K562 (cell line): ENCODE data around the gene TCF3. TPM values are rescaled to one million over a fixed set of nuclear protein-coding genes. Genes with fewer than 3 reads are reported as not detected.

Experiments
- ATAC-seq: fragments of 200-7000 bp; cut with Tn5 transposase; 3 replicates; pipeline ENCODE4 v1.9.1; 2020; ENCODE audit warnings: moderate library complexity
- BruUV-seq: library from RNA; stranded (reverse); fragments of 400-500 nt; replicated peaks from 2 replicates; lab custom pipeline; 2021; lab: Mats Ljungman, UMichigan
- CTCF ChIA-PET: fragments of 300-600 bp; formaldehyde crosslinking; extraction: SDS; loops from one replicate; lab custom pipeline; 2021; ENCODE audit warnings: low intra/inter-chr PET ratio; lab: Yijun Ruan, JAX
- POLR2A ChIA-PET: fragments of 300-600, 350-650 bp; sonication (Branson Sonifier 250); formaldehyde crosslinking; extraction: SDS; loops from one replicate; lab custom pipeline; 2021; ENCODE audit warnings: antibody characterized with exemption, inconsistent platforms; lab: Yijun Ruan, JAX
- DNase-seq, 4 experiments: peaks; one replicate each; pipeline versions ENCODE4 v3.0.0 to v3.0.0-alpha.2; 2011 to 2018; ENCODE audit warnings: low spot score in 3 of 4, mixed read lengths in 3 of 4; ENCODE audit errors: extremely low read depth in 1 of 4
- FAIRE-seq: peaks from 2 replicates; lab custom pipeline; 2011; peaks lifted over from hg19 to GRCh38; lab: Jason Lieb, UNC
- H2AFZ ChIP-seq: 2 replicates; pipeline ENCODE4 v1.6.0; 2011; ENCODE audit warnings: low read depth, low read length, control low read depth, inconsistent platforms
- H3K27ac ChIP-seq: fragments of 200-600 bp; 3 replicates; pipeline ENCODE4 v1.8.0; 2011; ENCODE audit warnings: low read depth, mild to moderate bottlenecking, control low read depth, inconsistent platforms, low read length, moderate library complexity, mixed read lengths; ENCODE audit errors: extremely low read depth
- H3K27me3 ChIP-seq, 2 experiments: fragments of 300-600 bp in 1 of 2; 2 replicates in 1 of 2; 3 replicates in 1 of 2; pipeline versions ENCODE4 v1.6.0 to v1.8.0; 2011; ENCODE audit warnings: inconsistent platforms in 2 of 2, low read length in 2 of 2, mild to moderate bottlenecking in 1 of 2, mixed read lengths in 1 of 2, moderate library complexity in 1 of 2; ENCODE audit not compliant: control insufficient read depth in 2 of 2, insufficient read depth in 2 of 2
- H3K36me3 ChIP-seq: fragments of 300-600 bp; 3 replicates; pipeline ENCODE4 v1.8.0; 2011; ENCODE audit warnings: mild to moderate bottlenecking, low read length, inconsistent platforms; ENCODE audit not compliant: control insufficient read depth, insufficient read depth
- H3K4me1 ChIP-seq, 2 experiments: fragments of 200-600 bp in 1 of 2; replicated peaks in 1 of 2; 2 replicates in 1 of 2; 3 replicates in 1 of 2; pipeline versions ENCODE4 v1.5.1 to v1.8.0; 2011; ENCODE audit warnings: inconsistent platforms in 2 of 2, low read length in 2 of 2, mild to moderate bottlenecking in 1 of 2, mixed read lengths in 1 of 2, moderate library complexity in 1 of 2; ENCODE audit not compliant: control insufficient read depth in 2 of 2, insufficient read depth in 2 of 2
- H3K4me2 ChIP-seq: 2 replicates; pipeline ENCODE4 v1.6.1; 2011; ENCODE audit warnings: low read length, control low read depth, inconsistent platforms, mixed read lengths; ENCODE audit not compliant: insufficient read depth
- H3K4me3 ChIP-seq: fragments of 200-600 bp; sonication (generic), shearing (Covaris generic); 2 replicates; pipeline ENCODE4 v1.5.1; 2016; ENCODE audit warnings: control low read depth, inconsistent platforms
- H3K79me2 ChIP-seq: fragments of 200-600 bp; 3 replicates; pipeline ENCODE4 v1.8.0; 2011; ENCODE audit warnings: low read length, inconsistent platforms; ENCODE audit not compliant: control insufficient read depth, insufficient read depth
- H3K9ac ChIP-seq, 2 experiments: 2 replicates each; pipeline versions ENCODE4 v1.6.0 to v1.6.1; 2011; ENCODE audit warnings: low read depth in 2 of 2, low read length in 2 of 2, control low read depth in 1 of 2, inconsistent platforms in 1 of 2, mild to moderate bottlenecking in 1 of 2, mixed read lengths in 1 of 2; ENCODE audit not compliant: insufficient read depth in 1 of 2
- H3K9me1 ChIP-seq: one replicate; pipeline ENCODE4 v1.6.0; 2011; ENCODE audit warnings: inconsistent platforms, mild to moderate bottlenecking, low read length, moderate library complexity; ENCODE audit not compliant: control insufficient read depth, insufficient read depth
- H3K9me3 ChIP-seq: replicated peaks from 2 replicates; pipeline ENCODE4 v1.5.1; 2011; ENCODE audit warnings: low read depth, low read length, inconsistent platforms; ENCODE audit not compliant: control insufficient read depth, insufficient read depth
- H4K20me1 ChIP-seq: replicated peaks from 2 replicates; pipeline ENCODE4 v1.6.1; 2011; ENCODE audit warnings: low read length, inconsistent platforms, mixed read lengths; ENCODE audit not compliant: control insufficient read depth, insufficient read depth
- ETS1 ChIP-seq: conservative IDR thresholded peaks from 2 replicates; pipeline ENCODE4 v1.6.1; 2011; ENCODE audit warnings: low read depth, mild to moderate bottlenecking, low read length; ENCODE audit not compliant: control insufficient read depth
- MTA3 ChIP-seq: fragments of 450-650 bp; formaldehyde crosslinking; IDR thresholded peaks from 2 replicates; pipeline ENCODE4 v1.6.1; 2017; ENCODE audit warnings: mild to moderate bottlenecking, borderline replicate concordance
- POLR2G ChIP-seq: fragments of 200-400 bp; formaldehyde crosslinking; IDR thresholded peaks from 2 replicates; pipeline ENCODE4 v1.6.1; 2017; ENCODE audit warnings: low read depth, mild to moderate bottlenecking, antibody characterized with exemption, low read length, moderate library complexity
- RBFOX2 ChIP-seq: fragments of 200-400 bp; formaldehyde crosslinking; IDR thresholded peaks from 2 replicates; pipeline ENCODE4 v1.6.1; 2017; ENCODE audit warnings: low read depth, mild to moderate bottlenecking, low read length, moderate library complexity
- RBM39 ChIP-seq: fragments of 200-400 bp; formaldehyde crosslinking; optimal IDR thresholded peaks from 2 replicates; pipeline ENCODE3; 2018; ENCODE audit warnings: low read depth, low read length
- RFX7 ChIP-seq: fragments of 250-450 bp; sonication (Bioruptor Pico); IDR thresholded peaks from 2 replicates; pipeline ENCODE4 v1.5.1; 2021; ENCODE audit warnings: mild to moderate bottlenecking
- SIN3A ChIP-seq, 2 experiments: fragments of 150-350 bp in 1 of 2; IDR thresholded peaks; 2 replicates each; pipeline ENCODE4 v1.6.1; 2011 to 2016; ENCODE audit warnings: borderline replicate concordance in 2 of 2, low read depth in 2 of 2, low read length in 2 of 2, mild to moderate bottlenecking in 2 of 2, moderate library complexity in 2 of 2; ENCODE audit not compliant: control insufficient read depth in 1 of 2
- TFAM ChIP-seq: fragments of 250-450 bp; sonication (Bioruptor Pico); conservative IDR thresholded peaks from 2 replicates; pipeline ENCODE4 v1.5.0; 2021; ENCODE audit warnings: mild to moderate bottlenecking, moderate library complexity
- ZNF3 ChIP-seq: fragments of 250-450 bp; sonication (Bioruptor Pico); IDR thresholded peaks from 2 replicates; pipeline ENCODE4 v1.5.0; 2021; ENCODE audit warnings: mild to moderate bottlenecking, moderate library complexity
- WGBS: fragments of 100-300 bp; shearing (Covaris generic); methylation state at CpG from one replicate; pipeline ENCODE4 v1.1.6; 2016; ENCODE audit warnings: low coverage, mixed read lengths; ENCODE audit not compliant: insufficient coverage; ENCODE audit errors: missing lambda C conversion rate; 5-methylcytosine and 5-hydroxymethylcytosine counted together
- in situ Hi-C: fragments of 300-500 bp; cut with MboI; formaldehyde crosslinking; loops from 4 replicates; pipeline ENCODE4 v1.15.0; 2018; ENCODE audit warnings: inconsistent platforms, mixed read lengths
- intact Hi-C: fragments of 100-400 bp; cut with micrococcal nuclease; formaldehyde crosslinking; loops from 2 replicates; pipeline ENCODE4 v1.14.2; 2022
- polyA plus RNA-seq, 8 experiments: library from polyadenylated mRNA; depleted of rRNA in 4 of 8; stranded (reverse) in 5 of 8; unstranded in 3 of 8; fragments of >200 nt; fragmentation: Nextera tagmentation in 2 of 8; fragmentation: Illumina TruSeq in 1 of 8; extraction: Ambion mirVana in 2 of 8; extraction: Trizol in 1 of 8; gene quantifications; 2 replicates each; pipeline versions ENCODE4 v1.2.1 to v1.2.3, GENCODE V29; 2011 to 2014; ENCODE audit warnings: inconsistent platforms in 1 of 8, missing spikeins in 1 of 8
- total RNA-seq, 7 experiments: library from RNA; depleted of rRNA in 6 of 7; stranded (reverse); fragments of >200 nt in 6 of 7; fragmentation: Illumina TruSeq in 2 of 7; extraction: Trizol in 2 of 7; gene quantifications; 2 replicates each; pipeline versions ENCODE4 v1.2.1 to v1.2.3, GENCODE V29; 2011 to 2021; ENCODE audit warnings: low replicate concordance in 1 of 7
- TF ChIP-seq, protein P1 (sequence below): sonication (generic); formaldehyde crosslinking; IDR thresholded peaks from 2 replicates; pipeline ENCODE4 v1.9.0; 2022; ENCODE audit warnings: mild to moderate bottlenecking, missing genetic modification reagents
- TF ChIP-seq, protein P2 (sequence below): fragments of 450-650 bp; IDR thresholded peaks from 2 replicates; pipeline ENCODE4 v1.6.1; 2016; ENCODE audit warnings: mild to moderate bottlenecking
- TF ChIP-seq, protein P3 (sequence below): fragments of 450-650 bp; formaldehyde crosslinking; IDR thresholded peaks from 2 replicates; pipeline ENCODE4 v1.4.0; 2020; ENCODE audit warnings: mild to moderate bottlenecking, mixed read lengths

The TCF3 gene
- total and polyA plus RNA-seq, 9 of the 15 experiments (the other 6 are each of a cell fraction or from before 2014, with no cell fraction given) = 5.6 to 259 (median 84.0) TPM

DNA sequence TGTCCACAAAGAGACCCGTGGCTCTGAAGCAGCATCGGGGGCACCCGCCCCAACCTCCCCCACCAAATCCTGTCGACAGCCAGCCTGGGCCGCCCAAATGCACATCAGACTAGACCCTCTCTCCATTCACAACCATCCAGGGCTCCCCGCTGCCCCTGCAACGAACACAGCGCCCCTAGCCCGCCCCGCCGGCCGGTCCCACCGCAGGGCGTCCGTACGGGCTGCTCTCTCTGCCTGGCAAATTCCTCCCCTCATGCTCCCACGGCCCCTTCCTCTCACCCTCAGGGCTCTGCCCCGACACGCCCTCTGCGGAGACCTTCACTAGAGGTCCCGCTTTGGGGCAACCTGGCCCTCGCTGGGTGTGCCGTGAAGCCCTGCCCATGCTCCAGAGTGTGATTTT is 7.1 kb downstream of the TCF3 start:
- no peaks in the 10 kb centered on the region for H3K9me3 ChIP-seq
- H2AFZ ChIP-seq = no peak overlapping the region
- ChIA-PET POLR2A (no interaction called here), CTCF (no interaction called here)
- no peak overlapping the region for H3K9ac ChIP-seq
- DNase-seq = no peak
- FAIRE-seq = no peak
- intact Hi-C loops = no loop called here
- H3K27ac ChIP-seq = no peak overlapping the region
- ATAC-seq = no peak
- in situ Hi-C loops = no loop called here
- no peaks in the 10 kb centered on the region for H3K27me3 ChIP-seq
- H3K4me2 ChIP-seq = no peak overlapping the region
- WGBS = 92% methylated on average over 11 of the region's 23 CpGs
- H3K36me3 ChIP-seq = peaks cover 98% of the 10 kb centered on the region; the same call in 2 of the 3 replicates
- peaks cover 50% of the 10 kb centered on the region for H3K79me2 ChIP-seq
- no peak for TF ChIP-seq RBM39
- TF ChIP-seq MTA3 = no peak
- TF ChIP-seq TFAM (CRISPR knock-in tag) = no peak
- TF ChIP-seq SIN3A (IDR thresholded peaks at IDR 0.05; ENCODE audit: borderline replicate concordance in 2 of 2, control insufficient read depth in 1 of 2, low read depth in 2 of 2, low read length in 2 of 2) = no peak
- TF ChIP-seq RFX7 = no peak
- no peak for TF ChIP-seq ZNF3 (CRISPR knock-in tag)
- TF ChIP-seq, protein P1, sequence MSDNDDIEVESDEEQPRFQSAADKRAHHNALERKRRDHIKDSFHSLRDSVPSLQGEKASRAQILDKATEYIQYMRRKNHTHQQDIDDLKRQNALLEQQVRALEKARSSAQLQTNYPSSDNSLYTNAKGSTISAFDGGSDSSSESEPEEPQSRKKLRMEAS (CRISPR knock-in tag) = no peak
- TF ChIP-seq ETS1 = no peak
- TF ChIP-seq POLR2G = peak; percentile 11; the same call in 1 of the 2 replicates
- TF ChIP-seq, protein P2, sequence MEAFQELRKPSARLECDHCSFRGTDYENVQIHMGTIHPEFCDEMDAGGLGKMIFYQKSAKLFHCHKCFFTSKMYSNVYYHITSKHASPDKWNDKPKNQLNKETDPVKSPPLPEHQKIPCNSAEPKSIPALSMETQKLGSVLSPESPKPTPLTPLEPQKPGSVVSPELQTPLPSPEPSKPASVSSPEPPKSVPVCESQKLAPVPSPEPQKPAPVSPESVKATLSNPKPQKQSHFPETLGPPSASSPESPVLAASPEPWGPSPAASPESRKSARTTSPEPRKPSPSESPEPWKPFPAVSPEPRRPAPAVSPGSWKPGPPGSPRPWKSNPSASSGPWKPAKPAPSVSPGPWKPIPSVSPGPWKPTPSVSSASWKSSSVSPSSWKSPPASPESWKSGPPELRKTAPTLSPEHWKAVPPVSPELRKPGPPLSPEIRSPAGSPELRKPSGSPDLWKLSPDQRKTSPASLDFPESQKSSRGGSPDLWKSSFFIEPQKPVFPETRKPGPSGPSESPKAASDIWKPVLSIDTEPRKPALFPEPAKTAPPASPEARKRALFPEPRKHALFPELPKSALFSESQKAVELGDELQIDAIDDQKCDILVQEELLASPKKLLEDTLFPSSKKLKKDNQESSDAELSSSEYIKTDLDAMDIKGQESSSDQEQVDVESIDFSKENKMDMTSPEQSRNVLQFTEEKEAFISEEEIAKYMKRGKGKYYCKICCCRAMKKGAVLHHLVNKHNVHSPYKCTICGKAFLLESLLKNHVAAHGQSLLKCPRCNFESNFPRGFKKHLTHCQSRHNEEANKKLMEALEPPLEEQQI = no peak
- peak; percentile 47; the same call in 1 of the 2 replicates for TF ChIP-seq RBFOX2
- TF ChIP-seq, protein P3, sequence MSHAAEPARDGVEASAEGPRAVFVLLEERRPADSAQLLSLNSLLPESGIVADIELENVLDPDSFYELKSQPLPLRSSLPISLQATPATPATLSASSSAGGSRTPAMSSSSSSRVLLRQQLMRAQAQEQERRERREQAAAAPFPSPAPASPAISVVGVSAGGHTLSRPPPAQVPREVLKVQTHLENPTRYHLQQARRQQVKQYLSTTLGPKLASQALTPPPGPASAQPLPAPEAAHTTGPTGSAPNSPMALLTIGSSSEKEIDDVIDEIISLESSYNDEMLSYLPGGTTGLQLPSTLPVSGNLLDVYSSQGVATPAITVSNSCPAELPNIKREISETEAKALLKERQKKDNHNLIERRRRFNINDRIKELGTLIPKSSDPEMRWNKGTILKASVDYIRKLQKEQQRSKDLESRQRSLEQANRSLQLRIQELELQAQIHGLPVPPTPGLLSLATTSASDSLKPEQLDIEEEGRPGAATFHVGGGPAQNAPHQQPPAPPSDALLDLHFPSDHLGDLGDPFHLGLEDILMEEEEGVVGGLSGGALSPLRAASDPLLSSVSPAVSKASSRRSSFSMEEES (CRISPR knock-in tag) = no peak
- H3K9me1 ChIP-seq = no peaks in the 10 kb centered on the region
- H3K4me3 ChIP-seq = no peak overlapping the region
- H3K4me1 ChIP-seq = peaks cover 0 to 60% of the 10 kb centered on the region in 2 experiments; a peak in 3 of 5 replicates
- BruUV-seq = no TSS peak
- H4K20me1 ChIP-seq = no peaks in the 10 kb centered on the region; the same call in 1 of the 2 replicates
